Transverse colon (tissue), 4 donors: ENCODE data around the gene STOX1.

Experiments
- EP300 ChIP-seq: sonication (generic); formaldehyde crosslinking; IDR thresholded peaks from one replicate; pipeline ENCODE4 v1.6.1; 2017; ENCODE audit warnings: antibody characterized with exemption, low read depth
- POLR2A ChIP-seq: fragments of 450-650 bp; IDR thresholded peaks from one replicate; pipeline ENCODE4 v1.6.1; 2016; ENCODE audit warnings: antibody characterized with exemption, mild to moderate bottlenecking, moderate library complexity
- POLR2AphosphoS5 ChIP-seq, 3 donors: sonication (generic); formaldehyde crosslinking; IDR thresholded peaks; one replicate each; pipeline ENCODE4 v1.6.1; 2016; ENCODE audit warnings: antibody characterized with exemption in 3 of 3
- TF ChIP-seq, protein P1 (sequence below), 5 experiments: fragments of 200-600 bp in 3 of 5; fragments of 450-650 bp in 2 of 5; sonication (generic) in 3 of 5; IDR thresholded peaks; 1 replicate in 2 of 5; 2 replicates in 3 of 5; pipeline ENCODE4 v1.5.1; 2016 to 2017; ENCODE audit warnings: antibody characterized with exemption in 5 of 5, inconsistent platforms in 3 of 5, mild to moderate bottlenecking in 2 of 5, moderate library complexity in 1 of 5

DNA sequence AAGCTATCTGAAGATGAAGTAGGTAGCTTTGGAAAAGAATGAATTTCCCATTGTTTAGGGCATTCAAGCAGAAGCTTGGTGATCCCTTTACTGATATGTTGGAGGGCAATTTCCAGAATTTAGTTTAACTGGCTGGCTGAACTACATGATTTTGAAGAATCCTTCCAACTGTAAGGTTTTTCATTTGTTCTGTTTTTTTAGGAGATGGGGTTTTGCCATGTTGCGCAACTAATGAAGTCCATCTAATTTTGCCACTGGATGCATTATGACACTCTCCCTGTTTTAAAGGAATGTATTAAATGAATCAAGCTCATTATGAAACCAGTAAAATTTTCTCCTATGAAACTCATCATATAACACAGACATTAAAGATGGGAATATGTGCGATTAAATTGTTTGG lies 67.7 kb downstream of the STOX1 start:
- TF ChIP-seq POLR2AphosphoS5 (IDR thresholded peaks at IDR 0.05), result no peak
- TF ChIP-seq, protein P1, sequence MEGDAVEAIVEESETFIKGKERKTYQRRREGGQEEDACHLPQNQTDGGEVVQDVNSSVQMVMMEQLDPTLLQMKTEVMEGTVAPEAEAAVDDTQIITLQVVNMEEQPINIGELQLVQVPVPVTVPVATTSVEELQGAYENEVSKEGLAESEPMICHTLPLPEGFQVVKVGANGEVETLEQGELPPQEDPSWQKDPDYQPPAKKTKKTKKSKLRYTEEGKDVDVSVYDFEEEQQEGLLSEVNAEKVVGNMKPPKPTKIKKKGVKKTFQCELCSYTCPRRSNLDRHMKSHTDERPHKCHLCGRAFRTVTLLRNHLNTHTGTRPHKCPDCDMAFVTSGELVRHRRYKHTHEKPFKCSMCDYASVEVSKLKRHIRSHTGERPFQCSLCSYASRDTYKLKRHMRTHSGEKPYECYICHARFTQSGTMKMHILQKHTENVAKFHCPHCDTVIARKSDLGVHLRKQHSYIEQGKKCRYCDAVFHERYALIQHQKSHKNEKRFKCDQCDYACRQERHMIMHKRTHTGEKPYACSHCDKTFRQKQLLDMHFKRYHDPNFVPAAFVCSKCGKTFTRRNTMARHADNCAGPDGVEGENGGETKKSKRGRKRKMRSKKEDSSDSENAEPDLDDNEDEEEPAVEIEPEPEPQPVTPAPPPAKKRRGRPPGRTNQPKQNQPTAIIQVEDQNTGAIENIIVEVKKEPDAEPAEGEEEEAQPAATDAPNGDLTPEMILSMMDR (IDR thresholded peaks at IDR 0.05), result no peak
- TF ChIP-seq POLR2A, result no peak
- no peak for TF ChIP-seq EP300
